A673 (cell line): ENCODE data around the gene ZDHHC19. TPM values are rescaled to one million over a fixed set of nuclear protein-coding genes. Genes with fewer than 3 reads are reported as not detected.
"Not testable (repeated sequence)": the region's sequence is repeated elsewhere in the genome, so short reads cannot be mapped to it uniquely, and the experiment has no call there.

ENCODE experiments used
- BruUV-seq: library from RNA; stranded (reverse); fragments of 400-500 nt; replicated peaks from 2 replicates; lab custom pipeline; 2021; lab: Mats Ljungman, UMichigan
- CTCF ChIA-PET: fragments of 300-600 bp; sonication (Branson Sonifier 250); formaldehyde crosslinking; loops from one replicate; lab custom pipeline; 2022; ENCODE audit warnings: antibody characterized with exemption; lab: Charles Lee
- POLR2A ChIA-PET: fragments of 300-600 bp; sonication (Branson Sonifier 250); formaldehyde crosslinking; loops from one replicate; lab custom pipeline; 2022; ENCODE audit warnings: antibody characterized with exemption; ENCODE audit not compliant: low non-redundant PET; lab: Charles Lee
- DNase-seq: peaks from one replicate; pipeline ENCODE4 v3.0.0-alpha.2; 2015; ENCODE audit warnings: low spot score
- H3K27ac ChIP-seq: fragments of 200-600 bp; sonication (generic); 2 replicates; pipeline ENCODE4 v1.5.1; 2016; ENCODE audit warnings: mixed run types, low read depth, mild to moderate bottlenecking, mixed read lengths, antibody characterized with exemption, low read length; ENCODE audit not compliant: poor library complexity, severe bottlenecking
- H3K27me3 ChIP-seq: fragments of 200-600 bp; sonication (generic); replicated peaks from 2 replicates; pipeline ENCODE4 v1.6.1; 2017; ENCODE audit warnings: mixed run types, low read depth, mild to moderate bottlenecking, mixed read lengths, antibody characterized with exemption, low read length; ENCODE audit not compliant: insufficient read depth, poor library complexity
- H3K36me3 ChIP-seq: fragments of 200-600 bp; sonication (generic); 2 replicates; pipeline ENCODE4 v1.6.1; 2016; ENCODE audit warnings: mixed run types, mild to moderate bottlenecking, mixed read lengths, antibody characterized with exemption, low read length; ENCODE audit not compliant: insufficient read depth, poor library complexity, severe bottlenecking
- H3K4me1 ChIP-seq: fragments of 200-600 bp; sonication (generic); 2 replicates; pipeline ENCODE4 v1.6.1; 2017; ENCODE audit warnings: mixed run types, mild to moderate bottlenecking, mixed read lengths, antibody characterized with exemption, low read length; ENCODE audit not compliant: insufficient read depth, poor library complexity, severe bottlenecking
- H3K4me3 ChIP-seq: fragments of 200-600 bp; sonication (generic); 2 replicates; pipeline ENCODE4 v1.5.1; 2016; ENCODE audit warnings: low read depth, mixed run types, mild to moderate bottlenecking, mixed read lengths, low read length; ENCODE audit not compliant: poor library complexity, severe bottlenecking
- H3K9me3 ChIP-seq: fragments of 200-600 bp; sonication (generic); 2 replicates; pipeline ENCODE4 v1.6.1; 2016; ENCODE audit warnings: mixed run types, low read depth, mild to moderate bottlenecking, mixed read lengths, antibody characterized with exemption, low read length; ENCODE audit not compliant: poor library complexity, severe bottlenecking
- CTCF ChIP-seq: fragments of 300-800, 200-600 bp; sonication (generic); conservative IDR thresholded peaks from 2 replicates; pipeline ENCODE4 v1.5.1; 2017; ENCODE audit warnings: low read depth, mild to moderate bottlenecking, antibody characterized with exemption, low read length, moderate library complexity, mixed read lengths
- EZH2 ChIP-seq: fragments of 200-600 bp; sonication (generic); IDR thresholded peaks from 2 replicates; pipeline ENCODE4 v1.6.1; 2017; ENCODE audit warnings: borderline replicate concordance, low read depth, mild to moderate bottlenecking, mixed read lengths, antibody characterized with exemption, low read length; ENCODE audit not compliant: poor library complexity, severe bottlenecking
- intact Hi-C: fragments of 100-400 bp; cut with micrococcal nuclease; formaldehyde crosslinking; loops from one replicate; pipeline ENCODE4 v1.10.0; 2022; ENCODE audit not compliant: unreplicated experiment
- total RNA-seq: library from RNA; stranded (reverse); gene quantifications from 2 replicates; pipeline ENCODE4 v1.2.3, GENCODE V29; 2021

Gene ZDHHC19
- total RNA-seq, 1 experiment from 2014 or later: not detected

GRCh38 chr3:196214783-196215441 lies 3.7 kb upstream of the ZDHHC19 start:
- CTCF ChIA-PET: no interaction called here
- intact Hi-C loops: no loop called here

GRCh38 chr3:196209944-196210672 lies 1.1 kb downstream of the ZDHHC19 start:
- H3K27me3 ChIP-seq, CTCF ChIA-PET, H3K4me1 ChIP-seq, BruUV-seq, DNase-seq, H3K36me3 ChIP-seq, H3K9me3 ChIP-seq, H3K4me3 ChIP-seq, H3K27ac ChIP-seq, intact Hi-C loops: not testable (repeated sequence)
- POLR2A ChIA-PET: interaction anchor here (0.6 kb wide), 1 partner anchor 18 kb away, joined by 10 read pairs; no protein-coding TSS in a partner anchor

More at GRCh38 chr3:196214783-196215441, 3.7 kb upstream of the ZDHHC19 start:
- DNase-seq: no peak
- POLR2A ChIA-PET: no interaction called here
- Histone ChIP-seq H3K9me3 (no peaks in the 10 kb centered on the region), H3K27me3 (no peaks in the 10 kb centered on the region), H3K4me1 (peaks cover 6% of the 10 kb centered on the region), H3K27ac (no peak overlapping the region), H3K36me3 (no peaks in the 10 kb centered on the region), H3K4me3 (no peak overlapping the region)
- TF ChIP-seq EZH2 (no peak), CTCF (no peak)
- BruUV-seq: no TSS peak

- CTCF ChIA-PET: interaction anchor here (0.5 kb wide), 1 partner anchor 136 kb away, joined by 3 read pairs; no protein-coding TSS in a partner anchor
- intact Hi-C loops: no loop called here
- no peaks in the 10 kb centered on the region for H3K4me1 ChIP-seq
- TF ChIP-seq CTCF (no peak), EZH2 (no peak)
- no peak overlapping the region for H3K4me3 ChIP-seq
- BruUV-seq: no TSS peak
- no peaks in the 10 kb centered on the region for H3K9me3 ChIP-seq
- H3K27me3 ChIP-seq: no peaks in the 10 kb centered on the region
- H3K36me3 ChIP-seq: no peaks in the 10 kb centered on the region
- no peak for DNase-seq
- POLR2A ChIA-PET: no interaction called here
- H3K27ac ChIP-seq: no peak overlapping the region
Observed at GRCh38 chr3:196208942-196209695, 2.1 kb downstream of the ZDHHC19 start.
